CD4-positive, CD25-positive, alpha-beta regulatory T cell (primary cell): ENCODE data around the gene CYP2W1. TPM values are rescaled to one million over a fixed set of nuclear protein-coding genes. Genes with fewer than 3 reads are reported as not detected.

Experiments used
- ATAC-seq, 2 donors: fragments of 150-1000 bp; cut with Tn5 transposase; one replicate each; pipeline ENCODE4 v1.10.0; 2021; ENCODE audit warnings: low read depth in 2 of 2, moderate number of reproducible peaks in 2 of 2, moderate library complexity in 1 of 2
- DNase-seq, 3 donors: peaks; one replicate each; pipeline versions ENCODE4 v3.0.0 to v3.0.0-alpha.2; 2012 to 2022; ENCODE audit warnings: mixed read lengths in 1 of 3
- H3K27ac ChIP-seq: one replicate; pipeline ENCODE4 v1.7.0; 2013; ENCODE audit warnings: mild to moderate bottlenecking, low read length; ENCODE audit not compliant: insufficient read depth, poor library complexity, severe bottlenecking
- H3K27me3 ChIP-seq: one replicate; pipeline ENCODE4 v1.7.0; 2013; ENCODE audit warnings: low read length; ENCODE audit not compliant: control insufficient read depth, insufficient read depth
- H3K36me3 ChIP-seq: one replicate; pipeline ENCODE4 v1.7.0; 2013; ENCODE audit warnings: mild to moderate bottlenecking, low read length, moderate library complexity; ENCODE audit not compliant: control insufficient read depth, insufficient read depth
- H3K4me1 ChIP-seq: 2 replicates; pipeline ENCODE4 v1.7.0; 2013; ENCODE audit warnings: mild to moderate bottlenecking, low read length; ENCODE audit not compliant: insufficient read depth, control insufficient read depth, poor library complexity, severe bottlenecking
- H3K4me3 ChIP-seq: one replicate; pipeline ENCODE4 v1.7.0; 2013; ENCODE audit warnings: low read depth, mild to moderate bottlenecking, low read length, moderate library complexity
- H3K9me3 ChIP-seq, 2 experiments: 1 replicate in 1 of 2; 2 replicates in 1 of 2; pipeline ENCODE4 v1.7.0; 2013; ENCODE audit warnings: low read length in 2 of 2, mild to moderate bottlenecking in 1 of 2, moderate library complexity in 1 of 2; ENCODE audit not compliant: control insufficient read depth in 2 of 2
- H3K27ac Mint-ChIP-seq, 3 donors: one replicate each; pipeline ENCODE4 v1.8.0; 2020 to 2022; ENCODE audit warnings: mild to moderate bottlenecking in 3 of 3, mixed read lengths in 3 of 3, moderate library complexity in 2 of 3
- H3K27me3 Mint-ChIP-seq: one replicate; pipeline ENCODE4 v1.8.0; 2022; ENCODE audit warnings: mild to moderate bottlenecking, mixed read lengths
- H3K36me3 Mint-ChIP-seq: one replicate; pipeline ENCODE4 v1.8.0; 2020; ENCODE audit warnings: mixed read lengths
- H3K4me1 Mint-ChIP-seq, 4 donors: one replicate each; pipeline ENCODE4 v1.8.0; 2020 to 2022; ENCODE audit warnings: mixed read lengths in 4 of 4, mild to moderate bottlenecking in 1 of 4
- H3K4me3 Mint-ChIP-seq, 4 donors: one replicate each; pipeline ENCODE4 v1.8.0; 2020 to 2022; ENCODE audit warnings: mild to moderate bottlenecking in 4 of 4, mixed read lengths in 4 of 4, moderate library complexity in 3 of 4
- H3K9me3 Mint-ChIP-seq, 7 donors: one replicate each; pipeline ENCODE4 v1.8.0; 2020 to 2022; ENCODE audit warnings: mixed read lengths in 7 of 7, mild to moderate bottlenecking in 3 of 7, moderate library complexity in 2 of 7
- polyA plus RNA-seq, 4 donors: library from polyadenylated mRNA; unstranded; fragments of 300-500 nt; fragmentation: Illumina TruSeq; gene quantifications; one replicate each; pipeline ENCODE4 v1.2.3, GENCODE V29; 2021
- total RNA-seq: library from RNA; stranded (reverse); gene quantifications from one replicate; pipeline ENCODE4 v1.2.3, GENCODE V29; 2022

Gene CYP2W1
- total and polyA plus RNA-seq, 5 donors from 2014 or later = not detected

DNA sequence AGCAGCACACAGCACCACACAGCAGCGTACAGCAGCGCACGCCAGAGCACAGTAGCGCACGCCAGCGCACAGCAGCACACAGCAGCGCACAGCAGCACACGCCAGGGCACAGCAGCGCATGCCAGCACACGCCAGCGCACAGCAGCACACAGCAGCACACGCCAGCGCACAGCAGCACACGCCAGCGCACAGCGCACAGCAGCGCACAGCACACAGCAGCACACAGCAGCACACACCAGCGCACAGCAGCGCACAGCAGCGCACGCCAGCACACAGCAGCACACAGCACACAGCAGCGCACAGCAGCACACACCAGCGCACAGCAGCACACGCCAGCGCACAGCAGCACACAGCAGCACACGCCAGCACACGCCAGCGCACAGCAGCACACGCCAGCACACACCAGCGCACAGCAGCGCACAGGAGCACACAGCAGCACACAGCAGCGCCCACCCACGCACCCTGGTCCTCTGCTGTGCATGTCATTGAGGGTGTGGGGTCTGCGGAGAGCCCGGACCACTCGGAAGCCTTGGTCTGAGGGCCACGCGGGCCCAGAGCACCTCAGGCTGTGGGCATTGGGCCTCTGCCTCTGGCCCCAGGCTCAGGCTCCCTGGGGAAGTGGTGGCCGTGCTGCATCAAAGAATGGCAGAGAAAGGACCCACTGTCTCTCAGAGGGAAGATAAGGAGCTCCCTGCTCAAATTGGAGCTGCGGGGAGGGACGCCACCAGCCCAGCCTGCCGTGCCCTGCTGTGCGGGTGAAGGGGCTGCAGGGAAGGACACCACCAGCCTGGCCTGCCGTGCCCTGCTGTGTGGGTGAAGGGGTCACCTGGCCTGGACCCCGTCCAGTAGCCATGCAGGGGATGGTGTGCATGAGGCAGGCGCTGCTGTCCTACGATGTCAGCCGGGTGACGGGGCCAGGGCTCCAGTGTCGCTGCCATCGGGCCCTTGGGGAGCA, 33.9 kb downstream of the CYP2W1 start:
- Mint-ChIP-seq H3K4me1 (peaks cover 0 to 29% (median 11%) of the 10 kb centered on the region in 4 donors), H3K27ac (no peak overlapping the region), H3K27me3 (no peaks in the 10 kb centered on the region), H3K36me3 (peaks cover 18% of the 10 kb centered on the region), H3K9me3 (peaks cover 0 to 3% (median 0%) of the 10 kb centered on the region in 7 donors), H3K4me3 (no peak overlapping the region)
- H3K36me3 ChIP-seq = peaks cover 8% of the 10 kb centered on the region
- DNase-seq = no peak
- no peak overlapping the region for H3K27ac ChIP-seq
- H3K4me3 ChIP-seq = no peak overlapping the region
- H3K4me1 ChIP-seq = peaks cover 9% of the 10 kb centered on the region
- H3K9me3 ChIP-seq = peaks cover 0 to 9% of the 10 kb centered on the region in 2 experiments
- no peaks in the 10 kb centered on the region for H3K27me3 ChIP-seq
- no peak for ATAC-seq

GRCh38 chr7:1017586-1018333, 34.8 kb downstream of the CYP2W1 start:
- no peak overlapping the region for H3K4me3 Mint-ChIP-seq
- no peaks in the 10 kb centered on the region for H3K27me3 ChIP-seq
- no peaks in the 10 kb centered on the region for H3K27me3 Mint-ChIP-seq
- peaks cover 25% of the 10 kb centered on the region for H3K36me3 Mint-ChIP-seq
- peaks cover 0 to 30% (median 13%) of the 10 kb centered on the region in 4 donors for H3K4me1 Mint-ChIP-seq
- peaks cover 8% of the 10 kb centered on the region for H3K36me3 ChIP-seq
- ATAC-seq (no peak), DNase-seq (peak in 1 of 3 donors; percentile 52)
- peaks cover 0 to 8% (median 0%) of the 10 kb centered on the region in 7 donors for H3K9me3 Mint-ChIP-seq
- peaks cover 0 to 15% of the 10 kb centered on the region in 2 experiments for H3K9me3 ChIP-seq
- no peak overlapping the region for H3K4me3 ChIP-seq
- no peak overlapping the region for H3K27ac Mint-ChIP-seq
- H3K4me1 ChIP-seq = peaks cover 4% of the 10 kb centered on the region
- no peak overlapping the region for H3K27ac ChIP-seq

DNA sequence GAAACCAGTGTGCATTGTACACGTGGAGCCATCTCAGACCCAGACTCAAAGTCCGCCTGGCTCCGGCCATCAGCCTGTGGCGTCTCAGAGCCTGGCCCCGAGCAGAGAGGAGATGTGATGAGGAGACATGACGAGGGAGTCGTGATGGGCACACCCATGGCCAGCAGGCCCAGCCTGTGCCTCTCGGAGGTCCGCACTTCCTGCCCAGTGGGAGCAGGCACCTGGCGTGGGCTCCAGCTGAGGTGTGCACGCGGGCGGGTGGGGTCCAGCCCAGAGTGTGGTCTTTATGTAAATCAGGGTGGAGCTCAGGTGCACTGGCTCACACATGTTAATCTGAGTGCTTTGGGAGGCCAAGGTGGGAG, 35.3 kb downstream of the CYP2W1 start:
- ATAC-seq = no peak
- DNase-seq = no peak
- Mint-ChIP-seq H3K9me3 (peaks cover 0 to 8% (median 0%) of the 10 kb centered on the region in 7 donors), H3K36me3 (peaks cover 25% of the 10 kb centered on the region), H3K27ac (no peak overlapping the region), H3K27me3 (no peaks in the 10 kb centered on the region), H3K4me1 (peaks cover 0 to 30% (median 13%) of the 10 kb centered on the region in 4 donors), H3K4me3 (no peak overlapping the region)
- peaks cover 4% of the 10 kb centered on the region for H3K4me1 ChIP-seq
- H3K27ac ChIP-seq = no peak overlapping the region
- peaks cover 8% of the 10 kb centered on the region for H3K36me3 ChIP-seq
- H3K4me3 ChIP-seq = no peak overlapping the region
- no peaks in the 10 kb centered on the region for H3K27me3 ChIP-seq
- H3K9me3 ChIP-seq = peaks cover 0 to 15% of the 10 kb centered on the region in 2 experiments

DNA sequence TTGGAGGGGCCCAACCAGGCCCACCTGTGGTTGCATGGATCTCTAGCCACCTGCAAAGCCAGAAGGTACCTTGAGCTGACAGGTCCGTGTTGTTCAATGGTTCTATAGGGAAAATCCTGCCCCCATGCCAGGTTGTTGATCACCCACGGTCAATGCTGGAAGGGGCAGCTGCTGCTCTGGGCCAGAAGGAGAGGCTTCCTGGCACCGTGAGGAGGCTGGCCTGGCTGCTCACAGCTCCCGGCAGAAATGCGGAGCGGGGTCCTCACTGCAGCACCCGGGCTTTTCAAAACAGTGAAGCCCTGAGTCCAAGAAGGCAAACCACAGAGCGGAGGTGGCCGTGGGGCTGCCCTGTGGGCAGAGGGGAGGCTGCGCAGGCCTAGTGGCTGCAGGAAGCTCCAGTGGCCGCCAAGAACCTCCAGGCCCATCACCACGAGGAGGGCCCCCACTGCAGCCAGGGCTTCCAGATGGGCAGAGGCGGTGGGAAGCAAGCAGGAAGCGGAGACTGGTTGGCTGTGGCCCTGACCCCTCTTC, 36.3 kb downstream of the CYP2W1 start:
- DNase-seq = no peak
- Histone ChIP-seq H3K9me3 (peaks cover 0 to 15% of the 10 kb centered on the region in 2 experiments), H3K27ac (no peak overlapping the region), H3K36me3 (peaks cover 8% of the 10 kb centered on the region), H3K4me3 (no peak overlapping the region), H3K27me3 (no peaks in the 10 kb centered on the region), H3K4me1 (peaks cover 4% of the 10 kb centered on the region)
- H3K4me1 Mint-ChIP-seq = peaks cover 0 to 27% (median 14%) of the 10 kb centered on the region in 4 donors
- H3K27ac Mint-ChIP-seq = no peak overlapping the region
- H3K4me3 Mint-ChIP-seq = no peak overlapping the region
- H3K27me3 Mint-ChIP-seq = no peaks in the 10 kb centered on the region
- H3K36me3 Mint-ChIP-seq = peaks cover 25% of the 10 kb centered on the region
- ATAC-seq = no peak
- peaks cover 0 to 8% (median 0%) of the 10 kb centered on the region in 7 donors for H3K9me3 Mint-ChIP-seq

GRCh38 chr7:1019789-1020610, 37.0 kb downstream of the CYP2W1 start:
- no peak for DNase-seq
- no peak overlapping the region for H3K27ac Mint-ChIP-seq

GRCh38 chr7:1020849-1021251, 37.9 kb downstream of the CYP2W1 start:
- H3K9me3 Mint-ChIP-seq = peaks cover 0 to 8% (median 0%) of the 10 kb centered on the region in 7 donors
- Histone ChIP-seq H3K27me3 (no peaks in the 10 kb centered on the region), H3K4me1 (peaks cover 4% of the 10 kb centered on the region), H3K27ac (no peak overlapping the region), H3K9me3 (peaks cover 0 to 15% of the 10 kb centered on the region in 2 experiments), H3K4me3 (no peak overlapping the region), H3K36me3 (peaks cover 8% of the 10 kb centered on the region)
- ATAC-seq (no peak), DNase-seq (peak in 1 of 3 donors; percentile 33)
- peaks cover 0 to 25% (median 14%) of the 10 kb centered on the region in 4 donors for H3K4me1 Mint-ChIP-seq
- peaks cover 25% of the 10 kb centered on the region for H3K36me3 Mint-ChIP-seq
- H3K27me3 Mint-ChIP-seq = no peaks in the 10 kb centered on the region
- H3K27ac Mint-ChIP-seq = no peak overlapping the region
- H3K4me3 Mint-ChIP-seq = peak overlapping the region in 1 of 4 donors; percentile 52

More at GRCh38 chr7:1019789-1020610, 37.0 kb downstream of the CYP2W1 start:
- no peaks in the 10 kb centered on the region for H3K27me3 Mint-ChIP-seq
- no peak for ATAC-seq
- peaks cover 0 to 15% of the 10 kb centered on the region in 2 experiments for H3K9me3 ChIP-seq
- peaks cover 4% of the 10 kb centered on the region for H3K4me1 ChIP-seq
- H3K9me3 Mint-ChIP-seq = peaks cover 0 to 8% (median 0%) of the 10 kb centered on the region in 7 donors
- no peak overlapping the region for H3K4me3 Mint-ChIP-seq
- no peak overlapping the region for H3K27ac ChIP-seq
- H3K27me3 ChIP-seq = no peaks in the 10 kb centered on the region
- peaks cover 0 to 25% (median 14%) of the 10 kb centered on the region in 4 donors for H3K4me1 Mint-ChIP-seq
- H3K36me3 Mint-ChIP-seq = peaks cover 25% of the 10 kb centered on the region
- H3K4me3 ChIP-seq = no peak overlapping the region
- H3K36me3 ChIP-seq = peaks cover 8% of the 10 kb centered on the region

GRCh38 chr7:1021366-1021765, 38.4 kb downstream of the CYP2W1 start:
- no peak overlapping the region for H3K27ac ChIP-seq
- DNase-seq (no peak), ATAC-seq (no peak)
- no peaks in the 10 kb centered on the region for H3K27me3 Mint-ChIP-seq
- H3K4me3 ChIP-seq = no peak overlapping the region
- H3K36me3 ChIP-seq = peaks cover 8% of the 10 kb centered on the region
- H3K27ac Mint-ChIP-seq = no peak overlapping the region
- peaks cover 4% of the 10 kb centered on the region for H3K4me1 ChIP-seq
- H3K27me3 ChIP-seq = no peaks in the 10 kb centered on the region
- H3K4me3 Mint-ChIP-seq = peak overlapping the region in 1 of 4 donors; percentile 52
- H3K9me3 Mint-ChIP-seq = peaks cover 0 to 8% (median 0%) of the 10 kb centered on the region in 7 donors
- peaks cover 0 to 30% (median 16%) of the 10 kb centered on the region in 4 donors for H3K4me1 Mint-ChIP-seq
- peaks cover 0 to 15% of the 10 kb centered on the region in 2 experiments for H3K9me3 ChIP-seq
- H3K36me3 Mint-ChIP-seq = peaks cover 28% of the 10 kb centered on the region
